Prostate gland (tissue), 2 donors: ENCODE data around the gene CCL13. TPM values are rescaled to one million over a fixed set of nuclear protein-coding genes. Genes with fewer than 3 reads are reported as not detected.
"Not testable (repeated sequence)": the region's sequence is repeated elsewhere in the genome, so short reads cannot be mapped to it uniquely, and the experiment has no call there.

Experiments used
- DNase-seq: peaks from one replicate; pipeline ENCODE4 v3.0.0-alpha.2; 2019; ENCODE audit warnings: low spot score
- H3K27ac ChIP-seq, 2 donors: fragments of 200-600 bp; sonication (generic); 2 replicates each; pipeline ENCODE4 v1.5.1; 2017 to 2019
- H3K27me3 ChIP-seq: fragments of 200-600 bp; sonication (generic); replicated peaks from 2 replicates; pipeline ENCODE4 v1.5.1; 2019; ENCODE audit not compliant: insufficient read depth
- H3K36me3 ChIP-seq, 2 donors: fragments of 200-600 bp; sonication (generic); 1 replicate in 1 of 2; 2 replicates in 1 of 2; pipeline versions ENCODE4 v1.5.1 to v1.8.1; 2017 to 2019
- H3K4me1 ChIP-seq: fragments of 200-600 bp; sonication (generic); replicated peaks from 2 replicates; pipeline ENCODE4 v1.5.1; 2019
- H3K4me3 ChIP-seq, 2 donors: fragments of 200-600 bp; sonication (generic); 2 replicates each; pipeline ENCODE4 v1.5.1; 2017 to 2019
- H3K9me3 ChIP-seq: fragments of 200-600 bp; sonication (generic); 2 replicates; pipeline ENCODE4 v1.5.1; 2017
- POLR2A ChIP-seq: fragments of 450-650 bp; IDR thresholded peaks from one replicate; pipeline ENCODE4 v1.6.1; 2016; ENCODE audit warnings: antibody characterized with exemption, mild to moderate bottlenecking
- POLR2AphosphoS5 ChIP-seq: sonication (generic); formaldehyde crosslinking; IDR thresholded peaks from one replicate; pipeline ENCODE4 v1.6.1; 2017; ENCODE audit warnings: antibody characterized with exemption
- WGBS: methylation state at CpG from one replicate; pipeline ENCODE4 v1.1.5; 2018; 5-methylcytosine and 5-hydroxymethylcytosine counted together
- intact Hi-C: fragments of 100-400 bp; cut with DNase I; formaldehyde crosslinking; loops from one replicate; pipeline ENCODE4 v1.14.2; 2022
- total RNA-seq, 2 donors: library from RNA; depleted of rRNA; stranded (reverse); fragments of >200 nt; gene quantifications; one replicate each; pipeline ENCODE4 v1.1.0, GENCODE V29; 2016
- TF ChIP-seq, protein P1 (sequence below), 4 experiments: fragments of 200-600 bp in 2 of 4; fragments of 450-650 bp in 2 of 4; sonication (generic) in 2 of 4; IDR thresholded peaks; 1 replicate in 3 of 4; 2 replicates in 1 of 4; pipeline ENCODE4 v1.5.1; 2016 to 2019; ENCODE audit warnings: antibody characterized with exemption in 4 of 4, mild to moderate bottlenecking in 2 of 4, moderate library complexity in 2 of 4

The CCL13 gene
- total RNA-seq, 2 donors from 2014 or later: not detected

DNA sequence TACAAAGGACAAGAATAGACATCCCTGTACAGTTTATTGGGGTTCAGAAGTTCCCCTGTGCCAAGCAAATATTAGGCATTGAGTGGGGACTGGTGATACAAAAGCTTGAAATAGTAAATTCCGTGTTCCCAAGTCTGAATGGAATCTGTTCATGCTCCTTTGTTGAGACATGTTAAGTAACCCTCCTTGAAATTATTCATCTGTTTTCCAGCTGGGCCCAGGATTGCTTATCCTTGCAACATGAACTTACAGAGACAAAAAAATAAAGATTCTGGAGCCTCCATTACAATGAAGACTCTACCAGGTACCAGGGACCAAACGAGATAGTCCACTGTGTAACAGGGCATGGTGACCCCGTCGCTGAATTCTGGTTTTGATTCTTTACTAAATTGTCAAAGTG lies 43.1 kb upstream of the CCL13 start:
- H3K36me3 ChIP-seq: no peaks in the 10 kb centered on the region
- TF ChIP-seq POLR2AphosphoS5: no peak
- TF ChIP-seq, protein P1, sequence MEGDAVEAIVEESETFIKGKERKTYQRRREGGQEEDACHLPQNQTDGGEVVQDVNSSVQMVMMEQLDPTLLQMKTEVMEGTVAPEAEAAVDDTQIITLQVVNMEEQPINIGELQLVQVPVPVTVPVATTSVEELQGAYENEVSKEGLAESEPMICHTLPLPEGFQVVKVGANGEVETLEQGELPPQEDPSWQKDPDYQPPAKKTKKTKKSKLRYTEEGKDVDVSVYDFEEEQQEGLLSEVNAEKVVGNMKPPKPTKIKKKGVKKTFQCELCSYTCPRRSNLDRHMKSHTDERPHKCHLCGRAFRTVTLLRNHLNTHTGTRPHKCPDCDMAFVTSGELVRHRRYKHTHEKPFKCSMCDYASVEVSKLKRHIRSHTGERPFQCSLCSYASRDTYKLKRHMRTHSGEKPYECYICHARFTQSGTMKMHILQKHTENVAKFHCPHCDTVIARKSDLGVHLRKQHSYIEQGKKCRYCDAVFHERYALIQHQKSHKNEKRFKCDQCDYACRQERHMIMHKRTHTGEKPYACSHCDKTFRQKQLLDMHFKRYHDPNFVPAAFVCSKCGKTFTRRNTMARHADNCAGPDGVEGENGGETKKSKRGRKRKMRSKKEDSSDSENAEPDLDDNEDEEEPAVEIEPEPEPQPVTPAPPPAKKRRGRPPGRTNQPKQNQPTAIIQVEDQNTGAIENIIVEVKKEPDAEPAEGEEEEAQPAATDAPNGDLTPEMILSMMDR (IDR thresholded peaks at IDR 0.05): no peak
- TF ChIP-seq POLR2A: no peak
- H3K9me3 ChIP-seq: no peaks in the 10 kb centered on the region
- 74% methylated on average over 4 of the region's 4 CpGs for WGBS
- H3K27ac ChIP-seq: no peak overlapping the region
- no peaks in the 10 kb centered on the region for H3K27me3 ChIP-seq
- H3K4me1 ChIP-seq: no peaks in the 10 kb centered on the region
- intact Hi-C loops: no loop called here
- no peak for DNase-seq
- H3K4me3 ChIP-seq: no peak overlapping the region

DNA sequence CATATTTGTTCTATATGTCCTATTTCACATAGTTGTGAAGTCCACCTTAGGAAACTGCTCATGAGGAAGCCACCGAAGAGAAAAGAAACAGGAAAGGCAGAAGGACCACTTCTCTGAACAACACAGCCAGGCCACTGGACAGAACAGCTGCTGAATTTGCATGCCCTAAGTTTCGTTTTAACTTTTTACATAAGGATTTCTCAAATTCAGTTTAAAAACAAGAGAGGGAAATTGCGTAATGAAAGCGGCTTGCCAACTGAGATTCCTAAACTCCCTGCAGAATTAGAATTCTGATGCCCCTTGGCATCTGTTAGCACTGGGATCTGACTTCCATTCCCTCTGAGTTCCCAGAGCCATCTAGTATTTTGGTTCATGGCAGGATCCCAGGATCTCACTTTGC lies 42.0 kb upstream of the CCL13 start:
- TF ChIP-seq POLR2A (no peak), POLR2AphosphoS5 (no peak)
- TF ChIP-seq, protein P1 (IDR thresholded peaks at IDR 0.05): no peak
- DNase-seq: no peak
- 55% methylated on average over 4 of the region's 4 CpGs for WGBS
- no peak overlapping the region for H3K4me3 ChIP-seq
- H3K9me3 ChIP-seq: no peaks in the 10 kb centered on the region
- intact Hi-C loops: no loop called here
- no peaks in the 10 kb centered on the region for H3K36me3 ChIP-seq
- H3K27me3 ChIP-seq: no peaks in the 10 kb centered on the region
- H3K27ac ChIP-seq: no peak overlapping the region
- no peaks in the 10 kb centered on the region for H3K4me1 ChIP-seq

DNA sequence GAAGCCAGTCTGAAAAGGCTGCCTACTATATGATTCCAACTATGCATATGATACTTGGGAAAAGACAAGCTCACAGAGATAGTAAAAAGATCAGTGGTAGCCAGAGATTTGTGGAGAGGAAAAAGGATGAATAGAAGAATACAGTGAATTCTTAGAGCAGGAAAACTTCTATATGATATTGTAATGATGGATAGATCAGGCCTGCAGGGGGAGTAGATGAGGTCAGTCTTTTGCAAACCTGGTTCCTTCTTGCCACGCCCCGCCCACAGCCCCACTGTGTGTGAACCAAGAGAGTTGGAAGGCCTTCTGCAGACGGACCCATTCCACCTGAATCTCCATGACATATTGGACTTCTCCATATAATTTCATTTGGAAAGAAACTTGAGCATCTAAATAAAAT lies 37.8 kb upstream of the CCL13 start:
- H3K4me3 ChIP-seq: no peak overlapping the region
- DNase-seq: no peak
- H3K27me3 ChIP-seq: no peaks in the 10 kb centered on the region
- no peak overlapping the region for H3K27ac ChIP-seq
- no peaks in the 10 kb centered on the region for H3K9me3 ChIP-seq
- H3K36me3 ChIP-seq: no peaks in the 10 kb centered on the region
- no peaks in the 10 kb centered on the region for H3K4me1 ChIP-seq
- intact Hi-C loops: no loop called here
- 87% methylated on average over 3 of the region's 3 CpGs for WGBS
- no peak for TF ChIP-seq POLR2AphosphoS5
- no peak for TF ChIP-seq POLR2A
- TF ChIP-seq, protein P1 (IDR thresholded peaks at IDR 0.05): no peak

DNA sequence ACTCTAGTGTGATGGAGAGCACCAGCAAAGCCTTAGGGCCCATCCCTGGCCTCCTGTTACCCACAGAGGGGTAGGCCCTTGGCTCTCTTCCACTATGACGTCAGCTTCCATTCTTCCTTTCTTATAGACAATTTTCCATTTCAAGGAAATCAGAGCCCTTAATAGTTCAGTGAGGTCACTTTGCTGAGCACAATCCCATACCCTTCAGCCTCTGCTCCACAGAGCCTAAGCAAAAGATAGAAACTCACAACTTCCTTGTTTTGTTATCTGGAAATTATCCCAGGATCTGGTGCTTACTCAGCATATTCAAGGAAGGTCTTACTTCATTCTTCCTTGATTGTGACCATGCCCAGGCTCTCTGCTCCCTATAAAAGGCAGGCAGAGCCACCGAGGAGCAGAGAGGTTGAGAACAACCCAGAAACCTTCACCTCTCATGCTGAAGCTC lies 37.2 kb upstream of the CCL13 start, which contains the start of gene CCL8:
CCL8 (plus strand) TSS at position 397 of the 445 bp plus-strand sequence. CDS start 67 bp downstream, outside the sequence.
- no peak for DNase-seq
- Histone ChIP-seq H3K36me3 (no peaks in the 10 kb centered on the region), H3K27me3 (no peaks in the 10 kb centered on the region), H3K27ac (no peak within 1 kb of the TSS), H3K4me1 (no peaks in the 10 kb centered on the region), H3K4me3 (no peak within 1 kb of the TSS), H3K9me3 (no peaks in the 10 kb centered on the region)
- intact Hi-C loops: no loop called here
- TF ChIP-seq POLR2AphosphoS5 (no peak), POLR2A (no peak)
- TF ChIP-seq, protein P1 (IDR thresholded peaks at IDR 0.05): no peak
- WGBS: 42% methylated on average over 2 of the region's 2 CpGs

DNA sequence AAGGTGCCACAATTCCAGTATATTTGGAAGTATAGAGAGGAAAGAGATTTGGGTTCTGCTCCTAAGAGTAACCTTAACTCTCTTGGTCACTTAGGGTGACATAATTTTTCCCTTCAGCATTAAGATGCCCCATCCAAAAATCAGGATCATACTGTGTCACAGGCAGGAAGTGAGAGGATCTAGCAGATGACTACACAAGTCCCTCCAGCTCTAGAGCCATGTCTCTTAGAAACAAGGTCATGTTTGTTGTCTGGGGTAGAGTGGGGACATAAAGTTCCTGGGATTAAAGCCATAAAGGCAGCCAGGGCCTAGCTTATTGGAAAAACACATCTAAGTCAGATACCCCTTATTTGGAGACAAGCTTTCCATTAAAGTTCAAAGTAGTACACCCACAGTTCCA lies 34.3 kb upstream of the CCL13 start:
- TF ChIP-seq POLR2A: no peak
- no peak for TF ChIP-seq POLR2AphosphoS5
- TF ChIP-seq, protein P1 (IDR thresholded peaks at IDR 0.05): no peak
- Histone ChIP-seq H3K4me3 (no peak overlapping the region), H3K27ac (no peak overlapping the region), H3K9me3 (no peaks in the 10 kb centered on the region), H3K4me1 (no peaks in the 10 kb centered on the region), H3K27me3 (no peaks in the 10 kb centered on the region), H3K36me3 (no peaks in the 10 kb centered on the region)
- intact Hi-C loops: no loop called here
- no peak for DNase-seq

DNA sequence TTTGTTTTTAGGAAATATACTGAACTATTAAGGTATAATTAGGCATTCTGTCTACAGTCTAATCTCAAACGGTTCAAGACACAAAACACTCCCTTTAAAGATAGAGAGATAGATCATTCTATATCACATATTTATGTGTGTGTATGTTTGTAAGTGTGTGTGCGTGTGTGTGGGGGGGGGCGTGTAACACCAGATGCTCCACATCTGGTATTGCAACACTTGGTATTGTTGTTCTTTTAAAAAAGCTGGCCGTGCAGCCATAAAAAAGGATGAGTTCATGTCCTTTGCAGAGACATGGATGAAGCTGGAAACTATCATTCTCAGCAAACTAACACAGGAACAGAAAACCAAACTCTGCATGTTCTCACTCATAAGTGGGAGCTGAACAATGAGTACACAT lies 28.7 kb upstream of the CCL13 start:
- H3K4me3 ChIP-seq, H3K9me3 ChIP-seq, DNase-seq, H3K27me3 ChIP-seq, H3K36me3 ChIP-seq, intact Hi-C loops, H3K27ac ChIP-seq, H3K4me1 ChIP-seq: not testable (repeated sequence)
- WGBS: 51% methylated on average over 4 of the region's 4 CpGs
